B cell (primary cell): Measurements from ENCODE around the gene S100A13. TPM values are rescaled to one million over a fixed set of nuclear protein-coding genes. Genes with fewer than 3 reads are reported as not detected.

Experiments
- ATAC-seq: fragments of 200-7000 bp; cut with Tn5 transposase; one replicate; pipeline ENCODE4 v1.10.0; 2021; ENCODE audit warnings: low read depth, mild to moderate bottlenecking, moderate number of reproducible peaks, moderate library complexity
- CTCF ChIA-PET: fragments of 350-600 bp; sonication (Branson Sonifier 250); formaldehyde crosslinking; loops from one replicate; lab custom pipeline; 2021; ENCODE audit warnings: antibody characterized with exemption, inconsistent platforms; lab: Charles Lee
- POLR2A ChIA-PET: fragments of 350-600 bp; sonication (Branson Sonifier 250); formaldehyde crosslinking; loops from one replicate; lab custom pipeline; 2021; ENCODE audit warnings: antibody characterized with exemption; lab: Charles Lee
- DNase-seq: peaks from one replicate; pipeline ENCODE4 v3.0.0; 2013
- H2AFZ ChIP-seq: 2 replicates; pipeline ENCODE4 v1.6.1; 2012; ENCODE audit warnings: mild to moderate bottlenecking, low read depth, low read length; ENCODE audit not compliant: insufficient read depth, poor library complexity, severe bottlenecking
- H3K27ac ChIP-seq, 2 donors: 1 replicate in 1 of 2; 2 replicates in 1 of 2; pipeline ENCODE4 v1.5.1; 2012 to 2013; ENCODE audit warnings: low read length in 2 of 2, mild to moderate bottlenecking in 2 of 2, moderate library complexity in 1 of 2
- H3K27me3 ChIP-seq, 4 experiments: fragments of 200-600 bp in 1 of 4; sonication (generic) in 1 of 4; replicated peaks in 1 of 4; 1 replicate in 2 of 4; 2 replicates in 2 of 4; pipeline versions ENCODE4 v1.6.1 to v1.7.0; 2013 to 2016; ENCODE audit warnings: low read length in 3 of 4, mild to moderate bottlenecking in 2 of 4, mixed read lengths in 1 of 4, moderate library complexity in 1 of 4; ENCODE audit not compliant: insufficient read depth in 4 of 4, control insufficient read depth in 3 of 4; ENCODE audit errors: control extremely low read depth in 1 of 4
- H3K36me3 ChIP-seq, 2 experiments: replicated peaks in 1 of 2; 1 replicate in 1 of 2; 2 replicates in 1 of 2; pipeline versions ENCODE4 v1.6.1 to v1.7.1; 2013; ENCODE audit warnings: low read length in 1 of 2; ENCODE audit not compliant: insufficient read depth in 2 of 2, control insufficient read depth in 1 of 2; ENCODE audit errors: control extremely low read depth in 1 of 2, extremely low read depth in 1 of 2
- H3K4me1 ChIP-seq, 2 donors: fragments of 200-600 bp in 1 of 2; sonication (generic) in 1 of 2; 1 replicate in 1 of 2; 2 replicates in 1 of 2; pipeline versions ENCODE4 v1.5.1 to v1.6.1; 2013 to 2017; ENCODE audit warnings: low read length in 2 of 2; ENCODE audit not compliant: control insufficient read depth in 2 of 2, insufficient read depth in 2 of 2
- H3K4me2 ChIP-seq: replicated peaks from 2 replicates; pipeline ENCODE3; 2012; ENCODE audit warnings: mild to moderate bottlenecking, low read depth, low read length; ENCODE audit not compliant: poor library complexity, severe bottlenecking
- H3K4me3 ChIP-seq, 5 experiments: fragments of 200-600 bp in 1 of 5; sonication (generic) in 1 of 5; 1 replicate in 3 of 5; 2 replicates in 2 of 5; pipeline versions ENCODE4 v1.5.1 to v1.7.0; 2011 to 2016; ENCODE audit warnings: low read length in 4 of 5, mild to moderate bottlenecking in 4 of 5, low read depth in 2 of 5, control low read depth in 1 of 5, moderate library complexity in 1 of 5; ENCODE audit not compliant: insufficient read depth in 1 of 5; ENCODE audit errors: control extremely low read depth in 1 of 5, extremely low read depth in 1 of 5
- H3K79me2 ChIP-seq: fragments of 200-600 bp; sonication (generic); one replicate; pipeline ENCODE4 v1.6.0; 2016; ENCODE audit warnings: low read length; ENCODE audit not compliant: control insufficient read depth, insufficient read depth
- H3K9ac ChIP-seq: fragments of 200-600 bp; sonication (generic); 2 replicates; pipeline ENCODE4 v1.6.1; 2017; ENCODE audit warnings: mild to moderate bottlenecking, low read length, moderate library complexity
- H3K9me3 ChIP-seq, 3 donors: one replicate each; pipeline versions ENCODE4 v1.6.1 to v1.7.1; 2013; ENCODE audit warnings: low read length in 2 of 3; ENCODE audit not compliant: control insufficient read depth in 2 of 3, insufficient read depth in 1 of 3; ENCODE audit errors: control extremely low read depth in 1 of 3
- H4K20me1 ChIP-seq: 2 replicates; pipeline ENCODE4 v1.6.0; 2012; ENCODE audit warnings: mild to moderate bottlenecking, low read length; ENCODE audit not compliant: insufficient read depth, control insufficient read depth, poor library complexity, severe bottlenecking
- H3K27ac Mint-ChIP-seq: one replicate; pipeline ENCODE4 v1.8.0; 2021; ENCODE audit warnings: mixed read lengths
- H3K27me3 Mint-ChIP-seq: one replicate; pipeline ENCODE4 v1.8.0; 2021; ENCODE audit warnings: mixed read lengths
- H3K4me1 Mint-ChIP-seq: one replicate; pipeline ENCODE4 v1.8.0; 2021; ENCODE audit warnings: mixed read lengths
- H3K4me3 Mint-ChIP-seq: one replicate; pipeline ENCODE4 v1.8.0; 2021; ENCODE audit warnings: mixed read lengths
- H3K9me3 Mint-ChIP-seq: one replicate; pipeline ENCODE4 v1.8.0; 2022; ENCODE audit warnings: mixed read lengths; ENCODE audit not compliant: insufficient read depth
- CTCF ChIP-seq: fragments of 200-600 bp; IDR thresholded peaks from one replicate; pipeline ENCODE4 v1.8.0; 2022; ENCODE audit warnings: antibody characterized with exemption, mild to moderate bottlenecking
- EZH2 ChIP-seq: IDR thresholded peaks from 2 replicates; pipeline ENCODE4 v1.6.1; 2012; ENCODE audit warnings: borderline replicate concordance, low read depth, mild to moderate bottlenecking, moderate library complexity, low read length; ENCODE audit not compliant: insufficient read depth, poor library complexity, severe bottlenecking
- WGBS: methylation state at CpG from one replicate; pipeline ENCODE4 v1.1.5; 2013; ENCODE audit warnings: missing lambda C conversion rate; ENCODE audit not compliant: insufficient coverage; 5-methylcytosine and 5-hydroxymethylcytosine counted together
- intact Hi-C: fragments of 100-400 bp; cut with micrococcal nuclease; formaldehyde crosslinking; loops from one replicate; pipeline ENCODE4 v1.10.0; 2022
- polyA plus RNA-seq: library from polyadenylated mRNA; depleted of rRNA; stranded (reverse); fragments of >200 nt; gene quantifications from 2 replicates; pipeline ENCODE4 v1.2.3, GENCODE V29; 2012
- total RNA-seq, 2 donors: library from RNA; stranded (reverse); fragments of 120-200 nt in 1 of 2; gene quantifications; 1 replicate in 1 of 2; 2 replicates in 1 of 2; pipeline versions ENCODE4 v1.2.3 to v1.2.4, GENCODE V29; 2013 to 2022

S100A13 gene
- total and polyA plus RNA-seq, 2 donors (not counting 1 experiment from before 2014, with no cell fraction given): 9.8 to 17.8 TPM

- no peaks in the 10 kb centered on the region for H3K9me3 Mint-ChIP-seq
- Histone ChIP-seq H3K27ac (no peak overlapping the region), H2AFZ (no peak overlapping the region), H3K27me3 (no peaks in the 10 kb centered on the region), H3K36me3 (peaks cover 9 to 41% of the 10 kb centered on the region in 2 experiments), H3K9ac (no peak overlapping the region), H3K79me2 (peaks cover 20% of the 10 kb centered on the region), H3K9me3 (no peaks in the 10 kb centered on the region), H3K4me3 (peak overlapping the region in 2 of 5 experiments; percentile 87), H4K20me1 (no peaks in the 10 kb centered on the region), H3K4me1 (peaks cover 5 to 15% of the 10 kb centered on the region in 2 donors), H3K4me2 (peak overlapping the region; percentile 85)
- peak overlapping the region; percentile 91 for H3K27ac Mint-ChIP-seq
- ChIA-PET POLR2A (interaction anchor here (0.7 to 2.1 kb wide), 4 partner anchors 9 to 124 kb away, joined by 4 to 8 read pairs (median 6); partner anchors contain the start of genes CHTOP and S100A1), CTCF (interaction anchor here (0.7 to 1.8 kb wide), 4 partner anchors 12 to 545 kb away, joined by 3 to 9 read pairs (median 4); no protein-coding TSS in a partner anchor)
- ATAC-seq: no peak
- no peak for DNase-seq
- H3K27me3 Mint-ChIP-seq: no peaks in the 10 kb centered on the region
- peak overlapping the region; percentile 96 for H3K4me3 Mint-ChIP-seq
- intact Hi-C loops: loop anchor here (5.0 kb wide), 1 partner anchor 333 kb away; the partner anchor contains the start of gene RPS27
- WGBS: no CpG with 5 or more reads among the region's 9 CpGs
- TF ChIP-seq EZH2 (no peak), CTCF (no peak)
- H3K4me1 Mint-ChIP-seq: peaks cover 12% of the 10 kb centered on the region
Observed at GRCh38 chr1:153659656-153660055, 32.4 kb upstream of the S100A13 start.

- intact Hi-C loops: loop anchor here (5.0 kb wide), 1 partner anchor 333 kb away; the partner anchor contains the start of gene RPS27
- ATAC-seq: no peak
Observed at GRCh38 chr1:153659175-153659534, 31.9 kb upstream of the S100A13 start.

More at GRCh38 chr1:153659175-153659534, 31.9 kb upstream of the S100A13 start:
- 54% methylated on average over 8 of the region's 8 CpGs for WGBS
- H3K27ac Mint-ChIP-seq: peak overlapping the region; percentile 91
- TF ChIP-seq CTCF: no peak
- TF ChIP-seq EZH2: no peak
- DNase-seq: no peak
- peak overlapping the region; percentile 68 to 83 for H3K27ac ChIP-seq
- H3K4me2 ChIP-seq: peak overlapping the region; percentile 85
- H3K9me3 ChIP-seq: no peaks in the 10 kb centered on the region
- no peaks in the 10 kb centered on the region for H3K9me3 Mint-ChIP-seq
- peak overlapping the region; percentile 96 for H3K4me3 Mint-ChIP-seq
- peak overlapping the region; percentile 77 to 87 (median 82) for H3K4me3 ChIP-seq
- peak overlapping the region; percentile 91 for H3K9ac ChIP-seq
- H3K36me3 ChIP-seq: peaks cover 7 to 36% of the 10 kb centered on the region in 2 experiments
- ChIA-PET POLR2A (interaction anchor here (0.6 to 2.1 kb wide), 7 partner anchors 10 to 329 kb away, joined by 3 to 8 read pairs (median 5); partner anchors contain the start of genes CHTOP, ILF2 and INTS3), CTCF (interaction anchor here (0.7 to 1.8 kb wide), 4 partner anchors 13 to 666 kb away, joined by 3 to 9 read pairs (median 4); partner anchors contain the start of gene ATP8B2)
- H3K4me1 ChIP-seq: peaks cover 5 to 15% of the 10 kb centered on the region in 2 donors
- peak overlapping the region; percentile 96 for H2AFZ ChIP-seq
- no peaks in the 10 kb centered on the region for H4K20me1 ChIP-seq
- no peaks in the 10 kb centered on the region for H3K27me3 ChIP-seq
- H3K79me2 ChIP-seq: peaks cover 20% of the 10 kb centered on the region
- H3K4me1 Mint-ChIP-seq: peaks cover 12% of the 10 kb centered on the region
- no peaks in the 10 kb centered on the region for H3K27me3 Mint-ChIP-seq
